MM.1S (cell line): ENCODE measurements around the gene ZNF445.

Experiments
- CTCF ChIP-seq: fragments of 300-600 bp; sonication (generic); IDR thresholded peaks from 2 replicates; pipeline ENCODE4 v1.5.1; 2016; ENCODE audit warnings: antibody characterized with exemption, low read length, mixed read lengths
- EZH2 ChIP-seq: fragments of 300-600 bp; sonication (generic); optimal IDR thresholded peaks from 2 replicates; pipeline ENCODE3; 2017; ENCODE audit warnings: low read depth, mild to moderate bottlenecking, antibody characterized with exemption, low read length, mixed read lengths

DNA sequence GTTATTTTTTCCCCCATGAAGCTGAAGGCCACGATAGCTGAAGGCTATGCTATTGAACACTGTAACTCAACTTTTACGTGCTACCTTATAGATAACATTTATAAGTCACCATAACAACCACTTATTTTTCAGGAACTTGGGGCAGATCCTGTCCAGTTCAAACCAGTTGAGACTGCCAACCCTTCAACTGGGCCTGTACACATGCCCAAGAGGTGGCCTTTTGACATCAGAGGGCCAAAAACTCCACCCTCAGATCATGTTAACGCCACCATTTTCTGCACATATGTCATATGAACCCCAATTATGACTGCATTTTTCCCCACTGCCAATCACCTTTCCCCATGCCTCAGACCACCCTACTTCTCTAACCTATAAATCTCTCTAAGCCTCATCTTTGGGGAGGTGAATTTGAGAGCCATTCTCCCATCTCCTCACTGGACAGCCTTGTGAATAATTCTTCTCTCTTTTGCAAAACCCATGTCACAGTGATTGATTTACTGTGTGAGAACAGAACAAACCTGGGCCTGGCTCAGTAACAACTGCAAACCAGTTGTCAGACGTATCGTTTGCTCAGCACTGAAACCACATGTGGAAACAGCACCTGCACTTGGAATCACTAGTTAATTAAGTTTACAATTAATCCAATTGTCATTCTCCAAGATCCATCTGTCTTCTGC, 42.5 kb downstream of the ZNF445 start:
- no peak for TF ChIP-seq CTCF
- TF ChIP-seq EZH2 = no peak
